ENCODE data around the gene MYOCD. TPM values are rescaled to one million over a fixed set of nuclear protein-coding genes. Genes with fewer than 3 reads are reported as not detected.
A peak's percentile ranks its signal among the peaks of the same experiment; 100 is the strongest.

MYOCD gene
- polyA plus RNA-seq, 2 of the 4 experiments (the other 2 are of a cell fraction): 8.6 to 12.5 TPM

DNA sequence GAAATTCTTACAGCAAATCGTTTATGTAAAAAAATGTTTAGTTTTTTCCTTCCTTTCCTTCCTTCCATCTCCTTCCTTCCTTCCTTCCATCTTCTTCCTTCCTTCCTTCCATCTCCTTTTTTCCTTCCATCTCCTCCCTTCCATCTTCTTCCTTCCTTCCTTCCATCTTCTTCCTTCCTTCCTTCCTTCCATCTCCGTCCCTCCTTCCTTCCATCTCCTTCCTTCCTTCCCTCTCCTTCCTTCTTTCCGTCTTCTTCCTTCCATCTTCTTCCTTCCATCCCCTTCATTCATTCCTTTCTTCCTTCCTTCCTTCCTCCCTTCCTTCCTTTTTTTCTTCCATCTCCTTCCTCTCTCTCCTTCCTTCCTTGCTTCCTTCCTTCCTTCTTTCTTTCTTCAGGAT is 22.7 kb downstream of the MYOCD start:
- CTCF ChIA-PET: no interaction called here
- peaks cover 8% of the 10 kb centered on the region; the same call in 2 of the 3 replicates for H3K4me1 ChIP-seq
- H3K4me3 ChIP-seq: no peak overlapping the region
- TF ChIP-seq MAX (IDR thresholded peaks at IDR 0.05) (no peak), TFCP2L1 (CRISPR knock-in tag; IDR thresholded peaks at IDR 0.05) (no peak), CBX2 (IDR thresholded peaks at IDR 0.05; ENCODE audit: borderline replicate concordance, low read depth) (no peak), RCOR1 (IDR thresholded peaks at IDR 0.05; ENCODE audit: low read depth, low read length) (no peak), HDAC2 (IDR thresholded peaks at IDR 0.05) (no peak)
- TF ChIP-seq, protein P1, sequence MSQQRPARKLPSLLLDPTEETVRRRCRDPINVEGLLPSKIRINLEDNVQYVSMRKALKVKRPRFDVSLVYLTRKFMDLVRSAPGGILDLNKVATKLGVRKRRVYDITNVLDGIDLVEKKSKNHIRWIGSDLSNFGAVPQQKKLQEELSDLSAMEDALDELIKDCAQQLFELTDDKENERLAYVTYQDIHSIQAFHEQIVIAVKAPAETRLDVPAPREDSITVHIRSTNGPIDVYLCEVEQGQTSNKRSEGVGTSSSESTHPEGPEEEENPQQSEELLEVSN (IDR thresholded peaks at IDR 0.05; ENCODE audit: borderline replicate concordance, low read depth): no peak
- H3K4me2 ChIP-seq: no peak overlapping the region
- ATAC-seq: no peak
- no peak for DNase-seq (ENCODE audit: low read depth in 1 of 2, low spot score in 1 of 2)
- WGBS (ENCODE audit: missing lambda C conversion rate): 60% methylated on average over 3 of the region's 3 CpGs
- POLR2A ChIA-PET: no interaction called here
- H3K27ac ChIP-seq: no peak overlapping the region
- no peak for FAIRE-seq
- no peaks in the 10 kb centered on the region for H3K9me3 ChIP-seq

DNA sequence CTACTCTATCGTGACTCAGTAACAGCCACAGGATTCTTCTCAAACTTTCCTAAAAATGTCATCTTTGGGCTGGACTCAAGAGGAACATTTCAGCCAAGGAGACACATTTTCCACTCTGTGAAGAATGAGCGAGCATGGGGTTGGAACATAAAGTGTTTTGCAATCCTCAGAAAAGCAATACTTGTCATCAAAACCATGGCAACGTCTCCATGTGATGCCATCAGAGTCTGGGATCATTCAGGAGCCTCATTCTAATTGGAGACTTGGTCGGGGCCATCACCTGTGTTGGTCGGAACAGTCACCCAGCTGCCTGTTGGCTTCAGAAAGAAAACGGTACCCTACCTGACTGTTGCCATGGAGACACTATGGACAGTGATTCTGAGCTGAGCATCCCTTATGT is 25.5 kb downstream of the MYOCD start:
- H3K4me3 ChIP-seq: no peak overlapping the region
- POLR2A ChIA-PET: no interaction called here
- CTCF ChIA-PET: interaction anchor here (1.0 to 1.5 kb wide), 2 partner anchors 51 to 435 kb away, joined by 3 read pairs; no protein-coding TSS in a partner anchor
- H3K4me2 ChIP-seq: no peak overlapping the region
- TF ChIP-seq MAX (IDR thresholded peaks at IDR 0.05) (no peak), MAFK (IDR thresholded peaks at IDR 0.05; ENCODE audit: partially characterized antibody) (no peak), FOSB (CRISPR knock-in tag; IDR thresholded peaks at IDR 0.05) (no peak), CHD4 (IDR thresholded peaks at IDR 0.05; ENCODE audit: borderline replicate concordance) (no peak), HES2 (IDR thresholded peaks at IDR 0.05) (no peak), ESRRA (IDR thresholded peaks at IDR 0.05; ENCODE audit: borderline replicate concordance, low read length) (no peak), NR3C1 (IDR thresholded peaks at IDR 0.05) (no peak), CHD2 (IDR thresholded peaks at IDR 0.05; ENCODE audit: low read length, partially characterized antibody) (no peak), GATA3 (IDR thresholded peaks at IDR 0.05; ENCODE audit: borderline replicate concordance) (no peak), RCOR1 (IDR thresholded peaks at IDR 0.05; ENCODE audit: low read depth, low read length) (no peak), JUNB (IDR thresholded peaks at IDR 0.05) (no peak)
- TF ChIP-seq, protein P2, sequence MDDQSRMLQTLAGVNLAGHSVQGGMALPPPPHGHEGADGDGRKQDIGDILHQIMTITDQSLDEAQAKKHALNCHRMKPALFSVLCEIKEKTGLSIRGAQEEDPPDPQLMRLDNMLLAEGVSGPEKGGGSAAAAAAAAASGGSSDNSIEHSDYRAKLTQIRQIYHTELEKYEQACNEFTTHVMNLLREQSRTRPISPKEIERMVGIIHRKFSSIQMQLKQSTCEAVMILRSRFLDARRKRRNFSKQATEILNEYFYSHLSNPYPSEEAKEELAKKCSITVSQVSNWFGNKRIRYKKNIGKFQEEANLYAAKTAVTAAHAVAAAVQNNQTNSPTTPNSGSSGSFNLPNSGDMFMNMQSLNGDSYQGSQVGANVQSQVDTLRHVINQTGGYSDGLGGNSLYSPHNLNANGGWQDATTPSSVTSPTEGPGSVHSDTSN (IDR thresholded peaks at IDR 0.05): no peak
- peak; percentile 28 for FAIRE-seq
- DNase-seq (ENCODE audit: low read depth in 1 of 2, low spot score in 1 of 2): no peak
- H3K9me3 ChIP-seq: no peaks in the 10 kb centered on the region
- WGBS (ENCODE audit: missing lambda C conversion rate): 55% methylated on average over 6 of the region's 6 CpGs
- no peak for ATAC-seq
- peaks cover 16% of the 10 kb centered on the region; the same call in 2 of the 3 replicates for H3K4me1 ChIP-seq
- H3K27ac ChIP-seq: no peak overlapping the region

DNA sequence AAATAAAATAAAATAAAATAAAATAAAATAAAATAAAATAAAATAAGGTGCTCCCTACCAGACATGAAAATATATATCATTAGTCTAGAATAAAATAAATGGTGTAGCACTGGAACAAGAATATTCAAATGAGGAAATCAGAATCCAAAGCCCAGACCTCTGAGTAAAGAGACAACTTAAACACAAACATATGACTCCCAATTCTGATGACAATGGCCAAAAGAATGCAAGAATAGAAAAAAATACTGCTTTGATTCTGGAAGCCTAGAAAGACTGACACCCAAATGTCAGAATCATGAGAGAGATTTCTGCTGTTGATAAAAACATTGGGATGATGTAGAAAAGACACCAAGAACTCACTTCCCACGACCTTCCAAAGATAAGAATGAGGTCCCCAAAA is 27.9 kb downstream of the MYOCD start:
- CTCF ChIA-PET: interaction anchor here (0.6 to 3.2 kb wide), 4 partner anchors 12 to 537 kb away, joined by 3 to 10 read pairs (median 4); no protein-coding TSS in a partner anchor
- Histone ChIP-seq H3K4me2 (no peak overlapping the region; the same call in 2 of the 3 replicates), H3K27ac (no peak overlapping the region), H3K4me1 (peaks cover 16% of the 10 kb centered on the region; the same call in 2 of the 3 replicates), H3K4me3 (no peak overlapping the region), H3K9me3 (no peaks in the 10 kb centered on the region)
- TF ChIP-seq RFX5 (IDR thresholded peaks at IDR 0.05): no peak
- TF ChIP-seq CBX2 (IDR thresholded peaks at IDR 0.05; ENCODE audit: borderline replicate concordance, low read depth): no peak
- no peak for TF ChIP-seq RCOR1 (IDR thresholded peaks at IDR 0.05; ENCODE audit: low read depth, low read length)
- TF ChIP-seq CHD2 (IDR thresholded peaks at IDR 0.05; ENCODE audit: low read length, partially characterized antibody): no peak
- no peak for FAIRE-seq
- no peak for DNase-seq (ENCODE audit: low read depth in 1 of 2, low spot score in 1 of 2)
- 12% methylated on average over 1 of the region's 1 CpG for WGBS (ENCODE audit: missing lambda C conversion rate)
- POLR2A ChIA-PET: no interaction called here
- no peak for ATAC-seq

- TF ChIP-seq CTCF (IDR thresholded peaks at IDR 0.05): no peak
- no peak for TF ChIP-seq KDM1A (IDR thresholded peaks at IDR 0.05; ENCODE audit: low read depth)
- no peak for TF ChIP-seq POLR2A (IDR thresholded peaks at IDR 0.05; ENCODE audit: low read length)
- no peak for TF ChIP-seq PHF8 (IDR thresholded peaks at IDR 0.05; ENCODE audit: borderline replicate concordance, low read depth)
- TF ChIP-seq CHD4 (IDR thresholded peaks at IDR 0.05; ENCODE audit: borderline replicate concordance): no peak
- no peak for TF ChIP-seq RFX5 (IDR thresholded peaks at IDR 0.05)
- TF ChIP-seq GATA3 (IDR thresholded peaks at IDR 0.05; ENCODE audit: borderline replicate concordance): no peak
- no peak for TF ChIP-seq ZFP36 (IDR thresholded peaks at IDR 0.05; ENCODE audit: borderline replicate concordance, partially characterized antibody)
- ChIA-PET CTCF (interaction anchor here (0.8 to 1.3 kb wide), 2 partner anchors 16 to 234 kb away, joined by 3 read pairs; no protein-coding TSS in a partner anchor), POLR2A (no interaction called here)
- H3K9me3 ChIP-seq: no peaks in the 10 kb centered on the region
- H3K4me1 ChIP-seq: no peaks in the 10 kb centered on the region
- H3K27ac ChIP-seq: no peak overlapping the region
- no peak overlapping the region for H3K4me2 ChIP-seq
- no peak for DNase-seq (ENCODE audit: low read depth in 1 of 2, low spot score in 1 of 2)
- 76% methylated on average over 4 of the region's 4 CpGs for WGBS (ENCODE audit: missing lambda C conversion rate)
- no peak for FAIRE-seq
- no peak overlapping the region for H3K4me3 ChIP-seq
- no peak for ATAC-seq
Measured at GRCh38 chr17:12706070-12706469, 40.4 kb downstream of the MYOCD start.

All from A549 (cell line).